HG02973 (cell line): ENCODE results near the gene CDK14.
A peak's percentile ranks its signal among the peaks of the same experiment; 100 is the strongest.

Experiments
- ATAC-seq: cut with Tn5 transposase; IDR thresholded peaks from one replicate; pipeline ENCODE4 v1.9.1; 2021; ENCODE audit warnings: moderate library complexity; ENCODE audit not compliant: unreplicated experiment

The CDK14 gene

GRCh38 chr7:90677486-90678404 lies 81.6 kb downstream of the CDK14 start:
- ATAC-seq = no peak

GRCh38 chr7:90678986-90679385 lies 82.9 kb downstream of the CDK14 start:
- no peak for ATAC-seq

- ATAC-seq = no peak
Measured at GRCh38 chr7:90680484-90680883, 84.4 kb downstream of the CDK14 start.

- no peak for ATAC-seq
Measured at GRCh38 chr7:90681336-90682022, 85.4 kb downstream of the CDK14 start.

- no peak for ATAC-seq
Measured at GRCh38 chr7:90686146-90686545, 90.0 kb downstream of the CDK14 start.

- no peak for ATAC-seq
Measured at GRCh38 chr7:90688810-90689209, 92.7 kb downstream of the CDK14 start.

- ATAC-seq = no peak
Measured at GRCh38 chr7:90689260-90689659, 93.1 kb downstream of the CDK14 start.

GRCh38 chr7:90690159-90690858 lies 94.2 kb downstream of the CDK14 start:
- peak; percentile 50 for ATAC-seq

- no peak for ATAC-seq
Measured at GRCh38 chr7:90692396-90692795, 96.3 kb downstream of the CDK14 start.

GRCh38 chr7:90692947-90693346 lies 96.8 kb downstream of the CDK14 start:
- ATAC-seq = no peak

- ATAC-seq = no peak
Measured at GRCh38 chr7:90693939-90694338, 97.8 kb downstream of the CDK14 start.

- no peak for ATAC-seq
Measured at GRCh38 chr7:90698616-90699015, 102.5 kb downstream of the CDK14 start.

- ATAC-seq = no peak
Measured at GRCh38 chr7:90701021-90701420, 104.9 kb downstream of the CDK14 start.

GRCh38 chr7:90701771-90702170 lies 105.7 kb downstream of the CDK14 start:
- no peak for ATAC-seq

- no peak for ATAC-seq
Measured at GRCh38 chr7:90705391-90706071, 109.4 kb downstream of the CDK14 start.

GRCh38 chr7:90706072-90706716 lies 110.1 kb downstream of the CDK14 start:
- ATAC-seq = no peak

- peak; percentile 63 for ATAC-seq
Measured at GRCh38 chr7:90708841-90709317, 112.8 kb downstream of the CDK14 start.

- ATAC-seq = no peak
Measured at GRCh38 chr7:90709501-90710465, 113.7 kb downstream of the CDK14 start.

GRCh38 chr7:90710466-90710850 lies 114.3 kb downstream of the CDK14 start:
- ATAC-seq = no peak
